ENCODE data around the gene CENPVL1. TPM values are rescaled to one million over a fixed set of nuclear protein-coding genes. Genes with fewer than 3 reads are reported as not detected.

The CENPVL1 gene
- total and polyA plus RNA-seq, 2 donors (not counting 3 experiments of a cell fraction or from before 2014, with no cell fraction given), result not detected

DNA sequence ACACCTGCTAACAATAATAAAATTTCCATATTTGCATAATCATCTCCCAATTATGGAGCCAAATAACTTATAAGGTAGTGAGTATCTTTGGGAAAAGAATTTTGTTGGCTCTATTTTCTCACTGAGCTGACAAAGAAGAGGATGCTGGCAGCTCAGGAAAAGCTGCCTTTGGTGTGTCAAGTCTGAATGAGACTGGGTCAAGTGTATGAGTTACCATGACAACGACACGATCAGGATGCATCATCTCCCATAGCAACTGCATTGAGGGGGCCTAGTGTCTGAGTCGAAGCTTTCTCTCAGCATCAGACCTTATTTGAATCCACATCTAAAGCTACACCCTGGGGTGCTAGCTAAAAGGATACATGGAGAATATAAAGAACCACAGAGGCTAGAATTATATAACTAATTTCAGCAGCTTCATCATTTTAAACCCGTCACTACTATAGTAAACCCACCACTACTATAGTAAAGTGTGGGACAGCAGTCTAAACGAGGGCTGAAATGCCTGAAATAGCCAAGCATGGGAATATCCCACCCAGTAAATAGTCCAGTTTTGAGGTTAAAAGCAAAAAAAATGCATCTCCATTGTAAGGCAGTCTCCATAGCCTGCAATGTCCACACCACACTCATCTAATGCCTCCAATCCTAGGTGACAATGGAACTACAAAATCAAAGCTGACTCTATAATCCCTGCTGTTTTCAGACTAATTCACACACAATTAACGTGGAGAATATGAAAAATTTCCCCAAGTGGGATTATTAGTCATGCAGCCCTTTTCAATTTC, 48.9 kb downstream of the CENPVL1 start:
- Histone ChIP-seq H3K27ac (ENCODE audit: insufficient read depth, low read depth, low read length) (no peak overlapping the region), H3K4me2 (ENCODE audit: insufficient read depth, low read length) (no peak overlapping the region), H3K36me3 (ENCODE audit: control insufficient read depth in 2 of 2, extremely low read depth in 1 of 2, insufficient read depth in 2 of 2, low read length in 2 of 2) (no peaks in the 10 kb centered on the region), H3K9me3 (replicated peaks; ENCODE audit: control insufficient read depth, insufficient read depth, low read length) (no peaks in the 10 kb centered on the region), H3K79me2 (ENCODE audit: control insufficient read depth, insufficient read depth, low read length) (no peaks in the 10 kb centered on the region), H2AFZ (ENCODE audit: low read depth, low read length) (no peak overlapping the region), H3K4me3 (replicated peaks in 1 of 3; ENCODE audit: insufficient read depth in 1 of 3, low read depth in 1 of 3, low read length in 3 of 3) (no peak overlapping the region), H4K20me1 (replicated peaks; ENCODE audit: control insufficient read depth, extremely low read depth, insufficient read depth, low read length) (no peaks in the 10 kb centered on the region), H3K9me1 (replicated peaks; ENCODE audit: control insufficient read depth, extremely low read depth, insufficient read depth, low read length) (no peaks in the 10 kb centered on the region), H3K9ac (replicated peaks; ENCODE audit: extremely low read depth, insufficient read depth, low read length) (no peak overlapping the region), H3K27me3 (ENCODE audit: control insufficient read depth in 2 of 2, insufficient read depth in 2 of 2, low read length in 2 of 2) (peaks cover 0 to 3% of the 10 kb centered on the region in 2 experiments), H3K4me1 (ENCODE audit: control insufficient read depth, extremely low read depth, insufficient read depth, low read length) (no peaks in the 10 kb centered on the region)
- FAIRE-seq, result no peak
- intact Hi-C loops (cut with micrococcal nuclease) (no loop called here), dilution Hi-C loops (cut with MboI; ENCODE audit: extremely low pct_ligation_motif_present, low sequenced_read_pairs) (no loop called here)
- POLR2A ChIA-PET, result no interaction called here
- TF ChIP-seq POLR2A (IDR thresholded peaks at IDR 0.05; ENCODE audit: low read depth, low read length), result no peak
- DNase-seq (ENCODE audit: low read depth, low spot score), result no peak
- BruUV-seq (replicated peaks), result no TSS peak
- CTCF ChIA-PET, result no interaction called here

DNA sequence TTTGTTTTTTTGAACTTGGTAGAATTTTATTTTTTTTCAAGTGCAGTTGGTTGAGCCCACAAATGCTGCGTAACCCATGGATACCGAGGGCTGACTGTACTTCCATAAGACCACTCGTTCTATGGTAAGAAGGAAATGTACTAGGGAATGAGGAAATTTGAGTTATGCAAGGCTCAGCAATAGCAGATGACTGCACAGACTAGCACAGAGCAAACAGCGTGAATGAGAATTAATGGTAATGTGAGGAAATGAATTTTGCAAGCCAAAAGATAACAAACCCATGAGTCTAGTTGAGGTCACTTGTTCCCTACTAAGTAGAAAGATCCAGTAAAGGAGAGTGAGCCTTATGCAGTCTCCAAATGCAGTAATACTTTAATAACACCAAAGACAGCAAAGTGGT, 50.3 kb downstream of the CENPVL1 start:
- no peak overlapping the region for H3K4me2 ChIP-seq (ENCODE audit: insufficient read depth, low read length)
- dilution Hi-C loops (cut with MboI; ENCODE audit: extremely low pct_ligation_motif_present, low sequenced_read_pairs), result no loop called here
- peaks cover 0 to 3% of the 10 kb centered on the region in 2 experiments for H3K27me3 ChIP-seq (ENCODE audit: control insufficient read depth in 2 of 2, insufficient read depth in 2 of 2, low read length in 2 of 2)
- no peaks in the 10 kb centered on the region for H3K4me1 ChIP-seq (ENCODE audit: control insufficient read depth, extremely low read depth, insufficient read depth, low read length)
- H3K9me1 ChIP-seq (replicated peaks; ENCODE audit: control insufficient read depth, extremely low read depth, insufficient read depth, low read length), result no peaks in the 10 kb centered on the region
- H4K20me1 ChIP-seq (replicated peaks; ENCODE audit: control insufficient read depth, extremely low read depth, insufficient read depth, low read length), result no peaks in the 10 kb centered on the region
- FAIRE-seq (no peak), DNase-seq (ENCODE audit: low read depth, low spot score) (no peak)
- H3K27ac ChIP-seq (ENCODE audit: insufficient read depth, low read depth, low read length), result no peak overlapping the region
- intact Hi-C loops (cut with micrococcal nuclease), result no loop called here
- H3K9me3 ChIP-seq (replicated peaks; ENCODE audit: control insufficient read depth, insufficient read depth, low read length), result no peaks in the 10 kb centered on the region
- no peaks in the 10 kb centered on the region for H3K79me2 ChIP-seq (ENCODE audit: control insufficient read depth, insufficient read depth, low read length)
- BruUV-seq (replicated peaks), result no TSS peak
- POLR2A ChIA-PET, result no interaction called here
- H2AFZ ChIP-seq (ENCODE audit: low read depth, low read length), result no peak overlapping the region
- H3K4me3 ChIP-seq (replicated peaks in 1 of 3; ENCODE audit: insufficient read depth in 1 of 3, low read depth in 1 of 3, low read length in 3 of 3), result no peak overlapping the region
- no peaks in the 10 kb centered on the region for H3K36me3 ChIP-seq (ENCODE audit: control insufficient read depth in 2 of 2, extremely low read depth in 1 of 2, insufficient read depth in 2 of 2, low read length in 2 of 2)
- CTCF ChIA-PET, result no interaction called here
- TF ChIP-seq POLR2A (IDR thresholded peaks at IDR 0.05; ENCODE audit: low read depth, low read length) (no peak), EZH2 (IDR thresholded peaks at IDR 0.05; ENCODE audit: borderline replicate concordance, low read depth, low read length, severe bottlenecking) (no peak), GATA2 (IDR thresholded peaks at IDR 0.05; ENCODE audit: insufficient read depth, insufficient read length, low read depth, low read length) (no peak)
- no peak overlapping the region for H3K9ac ChIP-seq (replicated peaks; ENCODE audit: extremely low read depth, insufficient read depth, low read length)

Other genes with a start within 250 kb of the CENPVL1 start
- gene NUDT11, start 213.9 kb upstream of the CENPVL1 start, total RNA-seq, result 3.7 and 3.9 TPM in 2 replicates
- 3.5 and 4.3 TPM in 2 replicates for gene NUDT11, start 213.9 kb upstream of the CENPVL1 start, polyA plus RNA-seq
- not detected in 2 replicates for gene CENPVL3, start 91.6 kb upstream of the CENPVL1 start, total RNA-seq
- not detected in 2 replicates for gene CENPVL3, start 91.6 kb upstream of the CENPVL1 start, polyA plus RNA-seq
- not detected in 2 replicates for gene CENPVL2, start 27.7 kb upstream of the CENPVL1 start, total RNA-seq
- not detected in 2 replicates for gene CENPVL2, start 27.7 kb upstream of the CENPVL1 start, polyA plus RNA-seq
- 7.5 TPM in 2 replicates for gene GSPT2, start 32.9 kb downstream of the CENPVL1 start, total RNA-seq
- 2.0 and 2.1 TPM in 2 replicates for gene GSPT2, start 32.9 kb downstream of the CENPVL1 start, polyA plus RNA-seq
- 192 and 207 TPM in 2 replicates for gene MAGED1, start 183.1 kb downstream of the CENPVL1 start, total RNA-seq
- 190 and 198 TPM in 2 replicates for gene MAGED1, start 183.1 kb downstream of the CENPVL1 start, polyA plus RNA-seq

All from endothelial cell of umbilical vein (primary cell).